Measurements from ENCODE around the gene SEC23IP. TPM values are rescaled to one million over a fixed set of nuclear protein-coding genes. Genes with fewer than 3 reads are reported as not detected.

SEC23IP gene
- total RNA-seq, 1 donor: 28.6 TPM

- H3K27me3 ChIP-seq (ENCODE audit: insufficient read depth, low read length): no peaks in the 10 kb centered on the region
- no peak overlapping the region for H3K4me3 ChIP-seq (ENCODE audit: insufficient read depth, low read length)
- H3K9me3 ChIP-seq (ENCODE audit: low read depth, low read length): peaks cover 2% of the 10 kb centered on the region
- H3K4me1 ChIP-seq (ENCODE audit: insufficient read depth, low read length): no peaks in the 10 kb centered on the region
- no peak for TF ChIP-seq CTCF (IDR thresholded peaks at IDR 0.05; ENCODE audit: extremely low read depth, low read depth, low read length)
- H3K27ac ChIP-seq (ENCODE audit: low read depth, low read length): no peak overlapping the region
- H3K4me2 ChIP-seq (ENCODE audit: insufficient read depth, low read length): no peak overlapping the region
- no peak for DNase-seq (ENCODE audit: insufficient read length, low spot score, missing footprints)
- no peaks in the 10 kb centered on the region for H3K36me3 ChIP-seq (ENCODE audit: insufficient read depth, low read length)
- H2AFZ ChIP-seq (ENCODE audit: low read length): no peak overlapping the region
- H3K79me2 ChIP-seq (ENCODE audit: insufficient read depth, low read length): no peaks in the 10 kb centered on the region
- no peaks in the 10 kb centered on the region for H4K20me1 ChIP-seq (ENCODE audit: insufficient read depth, low read length)
These were observed 78.4 kb downstream of the SEC23IP start for GRCh38 chr10:119970963-119971362.

GRCh38 chr10:119973281-119973680, 80.8 kb downstream of the SEC23IP start:
- Histone ChIP-seq H3K27me3 (ENCODE audit: insufficient read depth, low read length) (no peaks in the 10 kb centered on the region), H3K4me3 (ENCODE audit: insufficient read depth, low read length) (no peak overlapping the region), H3K4me1 (ENCODE audit: insufficient read depth, low read length) (no peaks in the 10 kb centered on the region), H3K79me2 (ENCODE audit: insufficient read depth, low read length) (no peaks in the 10 kb centered on the region), H2AFZ (ENCODE audit: low read length) (no peak overlapping the region), H4K20me1 (ENCODE audit: insufficient read depth, low read length) (no peaks in the 10 kb centered on the region), H3K27ac (ENCODE audit: low read depth, low read length) (no peak overlapping the region), H3K4me2 (ENCODE audit: insufficient read depth, low read length) (no peak overlapping the region), H3K36me3 (ENCODE audit: insufficient read depth, low read length) (no peaks in the 10 kb centered on the region), H3K9me3 (ENCODE audit: low read depth, low read length) (no peaks in the 10 kb centered on the region)
- no peak for TF ChIP-seq CTCF (IDR thresholded peaks at IDR 0.05; ENCODE audit: extremely low read depth, low read depth, low read length)
- DNase-seq (ENCODE audit: insufficient read length, low spot score, missing footprints): no peak

GRCh38 chr10:119976421-119976820, 83.9 kb downstream of the SEC23IP start:
- no peak for TF ChIP-seq CTCF (IDR thresholded peaks at IDR 0.05; ENCODE audit: extremely low read depth, low read depth, low read length)
- H3K36me3 ChIP-seq (ENCODE audit: insufficient read depth, low read length): no peaks in the 10 kb centered on the region
- H3K4me2 ChIP-seq (ENCODE audit: insufficient read depth, low read length): no peak overlapping the region
- no peaks in the 10 kb centered on the region for H4K20me1 ChIP-seq (ENCODE audit: insufficient read depth, low read length)
- no peak for DNase-seq (ENCODE audit: insufficient read length, low spot score, missing footprints)
- no peaks in the 10 kb centered on the region for H3K79me2 ChIP-seq (ENCODE audit: insufficient read depth, low read length)
- no peaks in the 10 kb centered on the region for H3K9me3 ChIP-seq (ENCODE audit: low read depth, low read length)
- no peak overlapping the region for H3K4me3 ChIP-seq (ENCODE audit: insufficient read depth, low read length)
- H3K4me1 ChIP-seq (ENCODE audit: insufficient read depth, low read length): no peaks in the 10 kb centered on the region
- no peak overlapping the region for H3K27ac ChIP-seq (ENCODE audit: low read depth, low read length)
- H3K27me3 ChIP-seq (ENCODE audit: insufficient read depth, low read length): no peaks in the 10 kb centered on the region
- no peak overlapping the region for H2AFZ ChIP-seq (ENCODE audit: low read length)

GRCh38 chr10:119980956-119981750, 88.6 kb downstream of the SEC23IP start:
- H3K9me3 ChIP-seq (ENCODE audit: low read depth, low read length): no peaks in the 10 kb centered on the region
- H3K4me1 ChIP-seq (ENCODE audit: insufficient read depth, low read length): no peaks in the 10 kb centered on the region
- DNase-seq (ENCODE audit: insufficient read length, low spot score, missing footprints): no peak
- no peaks in the 10 kb centered on the region for H4K20me1 ChIP-seq (ENCODE audit: insufficient read depth, low read length)
- no peak overlapping the region for H3K4me2 ChIP-seq (ENCODE audit: insufficient read depth, low read length)
- H3K79me2 ChIP-seq (ENCODE audit: insufficient read depth, low read length): no peaks in the 10 kb centered on the region
- H3K27me3 ChIP-seq (ENCODE audit: insufficient read depth, low read length): no peaks in the 10 kb centered on the region
- no peak overlapping the region for H3K27ac ChIP-seq (ENCODE audit: low read depth, low read length)
- H3K4me3 ChIP-seq (ENCODE audit: insufficient read depth, low read length): no peak overlapping the region
- H3K36me3 ChIP-seq (ENCODE audit: insufficient read depth, low read length): no peaks in the 10 kb centered on the region
- no peak overlapping the region for H2AFZ ChIP-seq (ENCODE audit: low read length)
- TF ChIP-seq CTCF (IDR thresholded peaks at IDR 0.05; ENCODE audit: extremely low read depth, low read depth, low read length): no peak
